Measurements from ENCODE around the gene MANEA. TPM values are rescaled to one million over a fixed set of nuclear protein-coding genes. Genes with fewer than 3 reads are reported as not detected.
"Not testable (repeated sequence)": the region's sequence is repeated elsewhere in the genome, so short reads cannot be mapped to it uniquely, and the experiment has no call there.

The MANEA gene
- total RNA-seq, 1 experiment from 2014 or later = 33.8 TPM

DNA sequence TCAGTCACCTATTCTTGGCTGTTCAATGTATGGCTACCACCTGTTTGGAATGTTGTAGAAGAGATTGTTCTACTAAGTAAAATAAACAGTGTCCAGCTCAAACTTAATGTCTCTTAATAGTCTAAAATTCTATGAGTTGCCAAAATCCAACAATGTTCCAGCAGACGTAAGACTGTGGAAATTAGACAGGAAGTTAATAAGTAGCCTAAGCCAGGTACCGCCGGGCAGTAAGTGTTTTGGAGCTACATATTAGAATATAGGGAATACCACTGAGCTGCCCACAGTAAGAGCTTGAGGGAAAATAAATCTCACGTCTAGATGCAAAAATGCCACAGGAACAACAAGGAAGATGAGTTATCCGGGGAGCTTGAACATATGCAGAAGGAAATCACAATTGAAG is 7.8 kb upstream of the MANEA start:
- H3K36me3 ChIP-seq = no peaks in the 10 kb centered on the region
- no peak for DNase-seq (ENCODE audit: low read depth in 1 of 2, low spot score in 2 of 2)
- H3K4me3 ChIP-seq = no peak overlapping the region
- H3K27me3 ChIP-seq (replicated peaks) = no peaks in the 10 kb centered on the region
- H3K27ac ChIP-seq = no peak overlapping the region
- no peaks in the 10 kb centered on the region for H3K4me1 ChIP-seq (replicated peaks)
- no peaks in the 10 kb centered on the region for H3K9me3 ChIP-seq (replicated peaks)

DNA sequence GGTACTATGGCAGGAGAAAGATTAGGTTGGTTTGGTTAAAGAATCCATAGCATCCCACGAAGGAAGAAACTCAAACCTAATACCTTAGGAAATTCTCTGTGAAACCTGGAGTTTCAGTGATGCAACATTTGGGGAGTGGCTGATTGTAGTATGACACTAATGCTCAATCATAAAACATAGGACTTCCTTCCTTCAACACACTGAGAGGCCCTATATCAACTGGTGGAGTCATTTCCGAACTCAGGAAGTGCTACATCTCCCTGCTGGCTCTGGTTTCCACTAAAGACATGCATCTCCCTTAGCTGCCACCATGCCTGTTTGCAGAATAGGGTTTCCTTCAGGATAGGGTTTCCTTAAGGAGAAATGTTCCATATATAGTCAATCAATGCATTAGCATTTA is 5.2 kb upstream of the MANEA start:
- Histone ChIP-seq H3K27ac (no peak overlapping the region), H3K36me3 (no peaks in the 10 kb centered on the region), H3K9me3 (replicated peaks) (no peaks in the 10 kb centered on the region), H3K4me1 (replicated peaks) (0 out of 2 replicates have a peak, but pooled peaks cover 3% of the 10 kb centered on the region), H3K4me3 (no peak overlapping the region), H3K27me3 (replicated peaks) (no peaks in the 10 kb centered on the region)
- no peak for DNase-seq (ENCODE audit: low read depth in 1 of 2, low spot score in 2 of 2)

DNA sequence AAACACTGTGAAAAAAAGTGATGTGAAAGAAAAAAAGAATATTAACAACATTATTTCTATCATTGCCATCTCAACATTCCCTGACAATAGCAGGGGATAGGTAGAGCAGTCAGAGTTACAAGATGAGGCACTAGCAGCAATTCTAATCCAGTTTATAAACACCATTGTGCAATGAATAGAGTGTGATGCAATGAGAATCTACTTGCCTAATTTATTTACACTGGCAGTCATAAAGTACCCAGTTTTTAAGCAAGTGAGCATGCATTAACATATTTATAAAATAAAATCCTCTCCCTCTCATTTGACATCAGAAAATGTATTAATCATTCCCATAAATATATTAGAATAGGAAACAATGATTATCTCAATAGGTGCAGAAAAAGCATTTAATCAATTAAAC is 2.5 kb upstream of the MANEA start:
- Histone ChIP-seq H3K4me1 (replicated peaks) (peaks cover 3% of the 10 kb centered on the region; the same call in 1 of the 2 replicates), H3K4me3 (no peak overlapping the region), H3K36me3 (no peaks in the 10 kb centered on the region), H3K27ac (no peak overlapping the region), H3K27me3 (replicated peaks) (no peaks in the 10 kb centered on the region), H3K9me3 (replicated peaks) (no peaks in the 10 kb centered on the region)
- DNase-seq (ENCODE audit: low read depth in 1 of 2, low spot score in 2 of 2) = no peak

DNA sequence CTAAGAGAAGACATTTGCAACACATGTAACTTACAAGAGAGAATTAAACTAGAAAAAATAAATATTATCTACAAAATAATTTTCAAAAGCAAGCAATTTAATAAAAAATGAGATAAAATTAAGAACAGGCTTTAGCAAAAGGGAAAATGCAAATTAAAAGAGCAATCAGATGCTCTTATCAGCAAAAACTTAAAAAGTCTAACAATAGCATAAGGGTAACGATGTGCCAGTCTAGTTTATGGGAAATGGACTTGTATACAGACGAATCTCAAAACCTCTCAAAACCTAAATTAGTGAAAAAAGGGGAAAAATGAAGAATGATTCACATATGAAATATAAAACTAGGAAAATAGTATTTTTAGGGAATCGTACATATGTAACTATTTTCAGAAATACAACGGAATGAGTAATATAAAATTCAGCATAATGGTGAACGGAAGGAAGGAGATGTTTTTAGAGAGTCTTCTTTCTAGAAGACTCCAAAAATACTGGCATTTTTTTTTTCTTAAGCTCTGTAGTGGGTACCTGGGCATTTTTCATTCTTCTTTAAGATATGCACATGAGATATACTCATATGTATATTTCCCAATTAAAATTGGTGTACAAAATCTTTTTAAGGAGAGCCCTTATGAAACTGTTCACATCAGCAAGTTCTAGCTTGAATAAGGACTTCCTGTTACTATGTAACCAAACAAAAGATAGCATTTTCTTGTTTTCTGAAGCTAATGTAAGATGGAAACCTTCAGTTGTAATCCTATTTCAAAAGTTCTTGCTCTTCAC is 927 bp upstream of the MANEA start:
- Histone ChIP-seq H3K36me3 (no peaks in the 10 kb centered on the region), H3K27me3 (replicated peaks) (no peaks in the 10 kb centered on the region), H3K4me1 (replicated peaks) (peaks cover 3% of the 10 kb centered on the region; the same call in 1 of the 2 replicates), H3K9me3 (replicated peaks) (no peaks in the 10 kb centered on the region), H3K4me3 (peak overlapping the region; percentile 70), H3K27ac (peak overlapping the region; percentile 73)
- DNase-seq (ENCODE audit: low read depth in 1 of 2, low spot score in 2 of 2) = peak in 1 of 2 experiments; percentile 43

DNA sequence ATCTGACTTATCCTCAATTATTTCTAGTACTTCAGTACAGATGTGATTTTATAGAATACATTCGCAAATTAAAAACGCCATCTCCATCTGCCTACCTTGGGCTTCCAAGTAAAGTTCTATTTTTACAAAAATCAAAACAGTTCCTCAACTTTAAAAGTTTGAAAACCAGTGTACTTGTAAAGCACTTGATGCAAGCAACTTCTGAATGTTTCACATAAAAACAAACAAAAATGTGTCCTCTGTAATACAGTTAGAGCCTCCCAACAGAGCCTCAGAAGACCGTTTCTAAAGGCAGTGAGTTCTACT is 384 bp upstream of the MANEA start:
- Histone ChIP-seq H3K27ac (peak overlapping the region; percentile 73), H3K36me3 (no peaks in the 10 kb centered on the region), H3K4me3 (peak overlapping the region; percentile 70), H3K27me3 (replicated peaks) (no peaks in the 10 kb centered on the region), H3K4me1 (replicated peaks) (peaks cover 3% of the 10 kb centered on the region; the same call in 1 of the 2 replicates), H3K9me3 (replicated peaks) (no peaks in the 10 kb centered on the region)
- DNase-seq (ENCODE audit: low read depth in 1 of 2, low spot score in 2 of 2) = peak in 1 of 2 experiments; percentile 64

DNA sequence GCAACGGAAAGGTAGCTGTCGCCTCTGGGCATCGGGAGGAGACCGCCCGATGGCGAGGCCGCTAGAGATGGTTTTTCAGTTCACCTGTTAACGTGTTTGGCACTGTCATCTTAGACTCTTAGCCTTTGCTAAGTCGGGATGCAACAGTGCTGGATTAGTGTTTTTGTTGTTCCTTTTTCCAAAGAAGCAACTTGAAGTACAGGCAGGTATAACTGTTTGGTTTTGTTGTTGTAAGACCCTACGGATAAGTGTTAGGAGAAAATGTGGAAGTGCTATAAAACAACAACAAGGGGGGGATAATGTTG is 723 bp downstream of the MANEA start:
- no peaks in the 10 kb centered on the region for H3K9me3 ChIP-seq (replicated peaks)
- no peaks in the 10 kb centered on the region for H3K27me3 ChIP-seq (replicated peaks)
- H3K27ac ChIP-seq = peak overlapping the region; percentile 73
- H3K4me1 ChIP-seq (replicated peaks) = peaks cover 3% of the 10 kb centered on the region; the same call in 1 of the 2 replicates
- no peak for DNase-seq (ENCODE audit: low read depth in 1 of 2, low spot score in 2 of 2)
- peak overlapping the region; percentile 70 for H3K4me3 ChIP-seq
- no peaks in the 10 kb centered on the region for H3K36me3 ChIP-seq

DNA sequence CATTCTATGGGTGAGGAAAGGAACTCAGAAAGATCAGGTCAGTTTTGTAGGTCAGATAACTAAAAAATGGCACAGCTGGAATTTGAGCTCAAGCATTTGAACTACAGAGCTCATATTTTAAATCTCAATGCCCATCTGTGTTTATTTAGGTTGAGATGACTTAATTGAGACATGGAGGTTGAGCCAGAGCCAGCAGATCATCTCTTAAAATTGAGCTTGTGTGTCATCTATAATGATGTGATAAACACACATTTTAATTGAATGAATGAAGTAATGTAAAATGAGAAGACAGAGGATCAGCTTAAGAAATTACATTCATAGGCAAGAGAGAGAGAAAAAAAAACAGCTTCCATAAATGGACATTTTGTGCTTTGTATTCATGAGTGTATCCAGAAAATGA is 3.7 kb downstream of the MANEA start:
- Histone ChIP-seq H3K9me3 (replicated peaks) (no peaks in the 10 kb centered on the region), H3K4me1 (replicated peaks) (no peaks in the 10 kb centered on the region; the same call in 1 of the 2 replicates), H3K27ac (no peak overlapping the region), H3K27me3 (replicated peaks) (no peaks in the 10 kb centered on the region), H3K4me3 (no peak overlapping the region), H3K36me3 (no peaks in the 10 kb centered on the region)
- DNase-seq (ENCODE audit: low read depth in 1 of 2, low spot score in 2 of 2) = no peak

DNA sequence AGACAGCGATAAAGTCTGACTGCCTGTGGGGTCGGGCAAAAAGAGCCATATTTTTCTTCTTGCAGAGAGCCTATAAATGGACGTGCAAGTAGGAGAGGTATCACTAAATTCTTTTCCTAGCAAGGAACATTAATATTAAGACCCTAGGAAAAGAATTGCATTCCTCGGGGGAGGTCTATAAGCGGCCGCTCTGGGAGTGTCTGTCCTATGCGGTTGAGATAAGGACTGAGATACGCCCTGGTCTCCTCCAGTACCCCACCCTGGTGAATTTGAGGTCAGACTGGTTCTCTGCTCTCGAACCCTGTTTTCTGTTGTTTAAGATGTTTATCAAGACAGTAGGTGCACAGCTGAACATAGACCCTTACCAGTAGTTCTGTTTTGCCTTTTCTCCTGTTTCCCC is 6.9 kb downstream of the MANEA start:
- not testable (repeated sequence) for H3K36me3 ChIP-seq; DNase-seq (ENCODE audit: low read depth in 1 of 2, low spot score in 2 of 2); H3K4me3 ChIP-seq

DNA sequence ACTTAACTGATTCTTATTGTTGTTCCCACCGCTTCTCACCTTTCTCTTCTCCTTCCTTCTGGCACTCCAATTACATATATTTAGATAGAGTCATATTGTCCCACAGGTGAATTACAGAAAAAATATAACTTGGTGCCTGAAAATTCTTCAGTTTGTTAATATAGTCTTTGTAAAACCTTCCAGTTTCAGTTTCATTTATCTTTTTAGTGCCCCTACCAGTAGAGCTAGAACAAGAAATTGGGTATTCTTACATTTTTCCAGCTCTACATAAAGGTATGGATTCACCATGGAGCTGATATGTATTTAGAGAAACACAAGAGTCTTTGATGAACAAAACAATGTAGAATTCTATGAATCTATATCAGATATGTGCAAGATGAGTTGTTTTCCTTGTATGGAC is 10.7 kb downstream of the MANEA start:
- peaks cover 4% of the 10 kb centered on the region; the same call in 1 of the 2 replicates for H3K36me3 ChIP-seq

More for the DNA sequence above, 6.9 kb downstream of the MANEA start:
- not testable (repeated sequence) for H3K4me1 ChIP-seq (replicated peaks); H3K9me3 ChIP-seq (replicated peaks); H3K27me3 ChIP-seq (replicated peaks); H3K27ac ChIP-seq

DNA sequence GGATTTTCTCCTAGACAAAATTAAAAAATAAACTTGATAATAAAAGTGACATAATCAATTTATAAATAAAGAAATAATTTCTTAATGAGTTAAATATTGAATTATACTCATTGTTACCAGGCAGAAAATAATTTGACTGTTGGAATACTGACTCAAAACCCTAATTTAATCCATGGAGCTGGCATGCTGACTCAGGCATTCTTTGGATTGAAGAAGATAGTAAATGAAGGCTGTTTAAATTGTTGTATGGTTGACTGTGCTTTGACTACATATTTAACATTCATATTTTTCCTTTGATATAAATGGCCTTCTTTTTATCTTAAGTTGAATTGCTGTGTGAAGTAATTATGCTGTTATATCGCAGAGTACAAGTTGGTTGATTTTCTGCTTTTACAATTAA is 11.7 kb downstream of the MANEA start:
- H3K4me3 ChIP-seq = no peak overlapping the region
- no peak for DNase-seq (ENCODE audit: low read depth in 1 of 2, low spot score in 2 of 2)
- H3K9me3 ChIP-seq (replicated peaks) = no peaks in the 10 kb centered on the region
- H3K27me3 ChIP-seq (replicated peaks) = no peaks in the 10 kb centered on the region
- no peaks in the 10 kb centered on the region for H3K4me1 ChIP-seq (replicated peaks)
- H3K27ac ChIP-seq = no peak overlapping the region
- peaks cover 4% of the 10 kb centered on the region; the same call in 1 of the 2 replicates for H3K36me3 ChIP-seq

More for the DNA sequence above, 10.7 kb downstream of the MANEA start:
- no peak for DNase-seq (ENCODE audit: low read depth in 1 of 2, low spot score in 2 of 2)
- Histone ChIP-seq H3K4me1 (replicated peaks) (no peaks in the 10 kb centered on the region), H3K9me3 (replicated peaks) (no peaks in the 10 kb centered on the region), H3K27me3 (replicated peaks) (no peaks in the 10 kb centered on the region), H3K4me3 (no peak overlapping the region), H3K27ac (no peak overlapping the region)

DNA sequence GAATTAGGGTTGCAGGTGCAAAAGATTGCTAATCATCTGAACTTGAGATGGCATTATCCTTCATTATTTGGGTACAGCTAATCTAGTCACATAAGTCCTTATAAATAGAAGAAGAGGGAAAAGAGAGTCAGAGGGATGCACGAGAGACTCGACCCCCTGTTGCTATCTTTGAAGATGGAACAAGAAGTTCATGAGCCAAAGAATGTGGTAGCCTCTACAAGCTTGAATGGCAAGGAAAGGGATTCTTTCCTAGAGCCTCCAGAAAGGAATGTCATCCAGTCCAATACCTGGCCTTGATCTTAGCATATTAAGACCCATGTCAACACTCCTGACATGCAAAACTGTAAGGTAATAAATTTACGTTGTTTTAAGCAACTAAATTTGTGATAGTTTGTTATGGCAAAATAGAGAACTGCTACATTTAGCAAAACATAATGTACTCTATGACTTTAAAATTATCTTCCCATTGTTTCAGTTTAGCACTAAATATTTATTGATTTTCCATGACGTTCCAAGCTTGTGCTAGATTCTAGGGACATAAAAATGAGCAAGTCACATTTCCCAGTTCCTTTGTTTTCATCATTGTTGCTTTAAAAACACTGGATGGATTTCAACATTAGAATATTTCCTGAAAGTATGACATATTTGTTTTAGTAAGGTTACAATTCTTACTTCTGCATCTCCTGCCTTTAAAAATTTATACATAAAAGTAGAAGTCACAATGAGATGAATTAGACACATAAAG is 12.7 kb downstream of the MANEA start:
- H3K4me3 ChIP-seq = no peak overlapping the region
- H3K9me3 ChIP-seq (replicated peaks) = no peaks in the 10 kb centered on the region
- no peaks in the 10 kb centered on the region for H3K4me1 ChIP-seq (replicated peaks)
- peaks cover 4% of the 10 kb centered on the region; the same call in 1 of the 2 replicates for H3K36me3 ChIP-seq
- no peaks in the 10 kb centered on the region for H3K27me3 ChIP-seq (replicated peaks)
- DNase-seq (ENCODE audit: low read depth in 1 of 2, low spot score in 2 of 2) = no peak
- no peak overlapping the region for H3K27ac ChIP-seq

DNA sequence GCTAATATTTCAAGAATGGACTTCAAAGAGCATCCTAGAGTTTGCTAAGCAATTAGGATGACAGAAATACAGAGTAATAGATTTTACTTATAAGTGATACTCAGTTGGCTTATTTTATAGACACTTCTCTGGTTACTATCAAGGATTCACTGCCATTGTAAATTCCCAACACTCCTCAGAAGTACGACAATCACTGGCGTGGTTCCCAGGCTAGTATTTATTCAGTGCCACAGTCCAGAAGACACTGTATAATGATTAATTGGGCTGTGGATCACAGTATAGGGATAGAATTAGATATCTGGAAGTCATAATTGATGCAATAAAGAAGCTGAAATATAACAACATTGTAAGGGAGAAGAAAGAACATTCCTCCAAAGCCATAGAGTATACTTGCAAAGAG is 15.7 kb downstream of the MANEA start:
- Histone ChIP-seq H3K4me3 (no peak overlapping the region), H3K27me3 (replicated peaks) (no peaks in the 10 kb centered on the region)
- no peak for DNase-seq (ENCODE audit: low read depth in 1 of 2, low spot score in 2 of 2)

DNA sequence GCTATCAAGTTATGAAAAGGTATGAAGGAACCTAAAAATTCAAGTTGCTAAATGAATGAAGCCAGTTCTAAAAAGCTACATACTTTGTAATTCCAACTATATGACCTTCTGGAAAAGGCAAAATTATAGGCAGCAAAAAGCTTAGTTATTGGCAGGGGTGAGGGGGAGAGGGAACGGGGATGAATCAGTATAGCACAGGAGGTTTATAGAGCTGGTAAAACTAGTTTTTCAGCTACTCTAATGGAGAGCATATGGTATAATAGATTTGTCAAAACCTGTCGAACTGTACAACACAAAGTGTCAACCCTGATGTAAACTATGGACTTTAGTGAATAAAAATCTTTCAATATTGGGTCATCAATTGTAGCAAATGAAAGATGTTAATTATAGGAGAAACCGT is 18.7 kb downstream of the MANEA start:
- H3K4me3 ChIP-seq = no peak overlapping the region
- no peaks in the 10 kb centered on the region for H3K36me3 ChIP-seq
- no peaks in the 10 kb centered on the region for H3K9me3 ChIP-seq (replicated peaks)
- no peaks in the 10 kb centered on the region for H3K27me3 ChIP-seq (replicated peaks)
- peaks cover 7% of the 10 kb centered on the region for H3K4me1 ChIP-seq (replicated peaks)
- no peak for DNase-seq (ENCODE audit: low read depth in 1 of 2, low spot score in 2 of 2)
- no peak overlapping the region for H3K27ac ChIP-seq

More for the DNA sequence above, 15.7 kb downstream of the MANEA start:
- Histone ChIP-seq H3K4me1 (replicated peaks) (no peaks in the 10 kb centered on the region), H3K36me3 (no peaks in the 10 kb centered on the region), H3K27ac (no peak overlapping the region), H3K9me3 (replicated peaks) (no peaks in the 10 kb centered on the region)

DNA sequence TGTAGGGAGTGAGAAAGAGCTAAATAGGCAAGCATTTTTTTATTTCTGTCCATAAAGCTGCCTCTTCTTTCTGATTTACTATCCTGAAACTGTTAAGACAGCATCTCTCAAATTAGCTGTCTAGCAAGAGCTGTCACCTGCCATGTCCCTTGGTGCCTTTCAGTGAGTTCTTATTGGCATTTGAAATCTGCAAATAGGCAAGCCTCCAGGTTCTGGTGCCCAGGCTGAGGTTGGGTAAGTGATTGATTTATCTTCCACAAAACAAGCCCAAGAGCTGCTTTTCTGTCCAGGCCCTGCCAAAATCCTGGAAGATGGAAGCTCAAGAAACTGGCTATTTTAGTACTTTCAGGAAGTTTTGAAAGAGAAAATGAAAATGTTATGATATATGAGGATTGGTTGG is 22.4 kb downstream of the MANEA start:
- Histone ChIP-seq H3K27ac (0 out of 2 replicates have a peak overlapping the region, but pooled peaks have one; percentile 56), H3K4me3 (no peak overlapping the region), H3K36me3 (no peaks in the 10 kb centered on the region), H3K9me3 (replicated peaks) (no peaks in the 10 kb centered on the region), H3K4me1 (replicated peaks) (peaks cover 10% of the 10 kb centered on the region), H3K27me3 (replicated peaks) (no peaks in the 10 kb centered on the region)
- DNase-seq (ENCODE audit: low read depth in 1 of 2, low spot score in 2 of 2) = no peak

Measured in SJSA1 (cell line).